ENCODE measurements around the gene LIMK2. TPM values are rescaled to one million over a fixed set of nuclear protein-coding genes. Genes with fewer than 3 reads are reported as not detected.

LIMK2 gene
- total and polyA plus RNA-seq, 4 experiments from 2014 or later = 12.3 to 33.2 (median 29.5) TPM

- POLR2A ChIA-PET (ENCODE audit: partially characterized antibody) = interaction anchor here (0.6 to 17.3 kb wide), 38 partner anchors 10 to 657 kb away, joined by 3 to 1203 read pairs (median 6); partner anchors contain the start of genes DRG1, EIF4ENIF1, LIMK2 and MORC2
- Mint-ChIP-seq H3K4me1 (peaks cover 45 to 82% (median 64%) of the 10 kb centered on the region in 4 donors), H3K9me3 (peaks cover 0 to 4% (median 0%) of the 10 kb centered on the region in 8 donors), H3K4me3 (peak within 1 kb of the TSS; percentile 95 to 100 (median 98)), H3K27me3 (no peaks in the 10 kb centered on the region), H3K36me3 (peaks cover 39 to 54% of the 10 kb centered on the region in 2 donors), H3K27ac (peak within 1 kb of the TSS; percentile 98 to 100 (median 99))
- CTCF ChIA-PET (ENCODE audit: partially characterized antibody) = interaction anchor here (0.7 to 13.6 kb wide), 11 partner anchors 10 to 384 kb away, joined by 3 to 140 read pairs (median 6); partner anchors contain the start of gene LIMK2
- Histone ChIP-seq H3K4me1 (ENCODE audit: insufficient read depth, low read length) (peaks cover 72% of the 10 kb centered on the region), H3K9me3 (ENCODE audit: control insufficient read depth in 1 of 2, low read length in 2 of 2) (no peaks in the 10 kb centered on the region), H3K27ac (ENCODE audit: low read depth, low read length) (peak within 1 kb of the TSS; percentile 100), H3K4me3 (ENCODE audit: low read length in 2 of 2) (peak within 1 kb of the TSS; percentile 89 to 99), H3K27me3 (ENCODE audit: insufficient read depth, low read length) (no peaks in the 10 kb centered on the region), H3K36me3 (ENCODE audit: insufficient read depth, low read length) (peaks cover 27% of the 10 kb centered on the region)
- DNase-seq = peak; percentile 87 to 92 (median 87)
- intact Hi-C loops (cut with micrococcal nuclease) = loop anchor here (1.0 to 5.0 kb wide), 7 partner anchors 13 to 985 kb away; partner anchors contain the start of genes LIMK2, SELENOM and SFI1
These were observed 80.3 kb downstream of the LIMK2 start, which contains the start of gene PIK3IP1 for GRCh38 chr22:31292236-31292989. TSS of gene PIK3IP1 (minus strand) at chr22:31292488. CDS start at chr22:31292344, 144 bp downstream.

GRCh38 chr22:31295360-31295759 is 83.3 kb downstream of the LIMK2 start:
- no peaks in the 10 kb centered on the region for H3K27me3 ChIP-seq (ENCODE audit: insufficient read depth, low read length)
- intact Hi-C loops (cut with micrococcal nuclease) = no loop called here
- Mint-ChIP-seq H3K36me3 (peaks cover 18 to 25% of the 10 kb centered on the region in 2 donors), H3K9me3 (peaks cover 0 to 3% (median 0%) of the 10 kb centered on the region in 8 donors), H3K4me3 (peak overlapping the region; percentile 33 to 86 (median 72)), H3K27ac (peak overlapping the region; percentile 57 to 89 (median 86)), H3K27me3 (no peaks in the 10 kb centered on the region), H3K4me1 (peaks cover 37 to 61% (median 49%) of the 10 kb centered on the region in 4 donors)
- no peaks in the 10 kb centered on the region for H3K9me3 ChIP-seq (ENCODE audit: control insufficient read depth in 1 of 2, low read length in 2 of 2)
- no peak for DNase-seq
- peak overlapping the region; percentile 7 for H3K27ac ChIP-seq (ENCODE audit: low read depth, low read length)
- H3K36me3 ChIP-seq (ENCODE audit: insufficient read depth, low read length) = no peaks in the 10 kb centered on the region
- peak overlapping the region in 1 of 2 donors; percentile 29 for H3K4me3 ChIP-seq (ENCODE audit: low read length in 2 of 2)
- CTCF ChIA-PET (ENCODE audit: partially characterized antibody) = interaction anchor here (0.9 to 13.6 kb wide), 4 partner anchors 17 to 84 kb away, joined by 3 to 140 read pairs (median 40); no protein-coding TSS in a partner anchor
- H3K4me1 ChIP-seq (ENCODE audit: insufficient read depth, low read length) = peaks cover 49% of the 10 kb centered on the region
- POLR2A ChIA-PET (ENCODE audit: partially characterized antibody) = interaction anchor here (1.4 to 17.3 kb wide), 4 partner anchors 8 to 83 kb away, joined by 4 to 1203 read pairs (median 222); partner anchors contain the start of gene LIMK2

- peak overlapping the region; percentile 70 to 89 (median 88) for H3K27ac Mint-ChIP-seq
- Histone ChIP-seq H3K4me1 (ENCODE audit: insufficient read depth, low read length) (peaks cover 49% of the 10 kb centered on the region), H3K27me3 (ENCODE audit: insufficient read depth, low read length) (no peaks in the 10 kb centered on the region), H3K36me3 (ENCODE audit: insufficient read depth, low read length) (no peaks in the 10 kb centered on the region), H3K27ac (ENCODE audit: low read depth, low read length) (peak overlapping the region; percentile 7), H3K9me3 (ENCODE audit: control insufficient read depth in 1 of 2, low read length in 2 of 2) (no peaks in the 10 kb centered on the region), H3K4me3 (ENCODE audit: low read length in 2 of 2) (peak overlapping the region; percentile 2 to 29)
- no peak for DNase-seq
- H3K4me1 Mint-ChIP-seq = peaks cover 41 to 64% (median 51%) of the 10 kb centered on the region in 4 donors
- peaks cover 14 to 20% of the 10 kb centered on the region in 2 donors for H3K36me3 Mint-ChIP-seq
- H3K27me3 Mint-ChIP-seq = no peaks in the 10 kb centered on the region
- H3K4me3 Mint-ChIP-seq = peak overlapping the region; percentile 19 to 86 (median 72)
- ChIA-PET CTCF (ENCODE audit: partially characterized antibody) (interaction anchor here (1.3 to 13.6 kb wide), 4 partner anchors 17 to 85 kb away, joined by 3 to 140 read pairs (median 40); no protein-coding TSS in a partner anchor), POLR2A (ENCODE audit: partially characterized antibody) (interaction anchor here (0.8 to 17.3 kb wide), 7 partner anchors 7 to 83 kb away, joined by 3 to 1203 read pairs (median 27); partner anchors contain the start of genes LIMK2 and PATZ1)
- intact Hi-C loops (cut with micrococcal nuclease) = no loop called here
- no peaks in the 10 kb centered on the region for H3K9me3 Mint-ChIP-seq
These were observed 83.9 kb downstream of the LIMK2 start for GRCh38 chr22:31295831-31296657.

- H3K9me3 Mint-ChIP-seq = no peaks in the 10 kb centered on the region
- Histone ChIP-seq H3K4me1 (ENCODE audit: insufficient read depth, low read length) (peaks cover 26% of the 10 kb centered on the region), H3K27me3 (ENCODE audit: insufficient read depth, low read length) (no peaks in the 10 kb centered on the region), H3K9me3 (ENCODE audit: control insufficient read depth in 1 of 2, low read length in 2 of 2) (no peaks in the 10 kb centered on the region), H3K27ac (ENCODE audit: low read depth, low read length) (no peak overlapping the region), H3K4me3 (ENCODE audit: low read length in 2 of 2) (no peak overlapping the region), H3K36me3 (ENCODE audit: insufficient read depth, low read length) (no peaks in the 10 kb centered on the region)
- no peak for DNase-seq
- H3K27me3 Mint-ChIP-seq = no peaks in the 10 kb centered on the region
- intact Hi-C loops (cut with micrococcal nuclease) = no loop called here
- no peak overlapping the region for H3K27ac Mint-ChIP-seq
- POLR2A ChIA-PET (ENCODE audit: partially characterized antibody) = interaction anchor here (1.1 to 17.3 kb wide), 5 partner anchors 11 to 46 kb away, joined by 3 to 1203 read pairs (median 4); partner anchors contain the start of gene PIK3IP1
- peaks cover 36 to 54% (median 44%) of the 10 kb centered on the region in 4 donors for H3K4me1 Mint-ChIP-seq
- peaks cover 0 to 8% of the 10 kb centered on the region in 2 donors for H3K36me3 Mint-ChIP-seq
- no peak overlapping the region for H3K4me3 Mint-ChIP-seq
- CTCF ChIA-PET (ENCODE audit: partially characterized antibody) = interaction anchor here (1.2 to 6.8 kb wide), 2 partner anchors 11 to 12 kb away, joined by 5 to 76 read pairs; no protein-coding TSS in a partner anchor
These were observed 88.8 kb downstream of the LIMK2 start for GRCh38 chr22:31300896-31301295.

GRCh38 chr22:31302006-31302405 is 89.9 kb downstream of the LIMK2 start:
- DNase-seq = no peak
- Histone ChIP-seq H3K27me3 (ENCODE audit: insufficient read depth, low read length) (no peaks in the 10 kb centered on the region), H3K36me3 (ENCODE audit: insufficient read depth, low read length) (no peaks in the 10 kb centered on the region), H3K9me3 (ENCODE audit: control insufficient read depth in 1 of 2, low read length in 2 of 2) (no peaks in the 10 kb centered on the region), H3K4me3 (ENCODE audit: low read length in 2 of 2) (no peak overlapping the region), H3K4me1 (ENCODE audit: insufficient read depth, low read length) (peaks cover 26% of the 10 kb centered on the region), H3K27ac (ENCODE audit: low read depth, low read length) (no peak overlapping the region)
- Mint-ChIP-seq H3K9me3 (no peaks in the 10 kb centered on the region), H3K27ac (no peak overlapping the region), H3K36me3 (peaks cover 0 to 8% of the 10 kb centered on the region in 2 donors), H3K27me3 (no peaks in the 10 kb centered on the region), H3K4me1 (peaks cover 30 to 52% (median 42%) of the 10 kb centered on the region in 4 donors), H3K4me3 (no peak overlapping the region)
- intact Hi-C loops (cut with micrococcal nuclease) = no loop called here
- CTCF ChIA-PET (ENCODE audit: partially characterized antibody) = interaction anchor here (1.5 to 2.3 kb wide), 3 partner anchors 9 to 29 kb away, joined by 6 to 14 read pairs (median 7); no protein-coding TSS in a partner anchor
- POLR2A ChIA-PET (ENCODE audit: partially characterized antibody) = interaction anchor here (1.1 to 17.3 kb wide), 3 partner anchors 12 to 24 kb away, joined by 4 to 1203 read pairs (median 104); partner anchors contain the start of gene PIK3IP1

GRCh38 chr22:31302537-31302936 is 90.4 kb downstream of the LIMK2 start:
- CTCF ChIA-PET (ENCODE audit: partially characterized antibody) = interaction anchor here (1.5 to 2.3 kb wide), 3 partner anchors 9 to 29 kb away, joined by 6 to 14 read pairs (median 7); no protein-coding TSS in a partner anchor
- DNase-seq = no peak
- no peaks in the 10 kb centered on the region for H3K27me3 ChIP-seq (ENCODE audit: insufficient read depth, low read length)
- peaks cover 25% of the 10 kb centered on the region for H3K4me1 ChIP-seq (ENCODE audit: insufficient read depth, low read length)
- H3K4me3 ChIP-seq (ENCODE audit: low read length in 2 of 2) = no peak overlapping the region
- no peaks in the 10 kb centered on the region for H3K9me3 ChIP-seq (ENCODE audit: control insufficient read depth in 1 of 2, low read length in 2 of 2)
- POLR2A ChIA-PET (ENCODE audit: partially characterized antibody) = interaction anchor here (1.2 to 17.3 kb wide), 4 partner anchors 8 to 25 kb away, joined by 3 to 1203 read pairs (median 54); partner anchors contain the start of gene PIK3IP1
- Mint-ChIP-seq H3K9me3 (no peaks in the 10 kb centered on the region), H3K27ac (no peak overlapping the region), H3K36me3 (peaks cover 0 to 8% of the 10 kb centered on the region in 2 donors), H3K4me3 (peak overlapping the region in 2 of 8 donors; percentile 13 to 26), H3K27me3 (no peaks in the 10 kb centered on the region), H3K4me1 (peaks cover 29 to 52% (median 43%) of the 10 kb centered on the region in 4 donors)
- intact Hi-C loops (cut with micrococcal nuclease) = no loop called here
- H3K36me3 ChIP-seq (ENCODE audit: insufficient read depth, low read length) = no peaks in the 10 kb centered on the region
- H3K27ac ChIP-seq (ENCODE audit: low read depth, low read length) = no peak overlapping the region

Data from CD4-positive, alpha-beta memory T cell (primary cell).